ENCODE data around the gene TXNDC11.

The TXNDC11 gene

DNA sequence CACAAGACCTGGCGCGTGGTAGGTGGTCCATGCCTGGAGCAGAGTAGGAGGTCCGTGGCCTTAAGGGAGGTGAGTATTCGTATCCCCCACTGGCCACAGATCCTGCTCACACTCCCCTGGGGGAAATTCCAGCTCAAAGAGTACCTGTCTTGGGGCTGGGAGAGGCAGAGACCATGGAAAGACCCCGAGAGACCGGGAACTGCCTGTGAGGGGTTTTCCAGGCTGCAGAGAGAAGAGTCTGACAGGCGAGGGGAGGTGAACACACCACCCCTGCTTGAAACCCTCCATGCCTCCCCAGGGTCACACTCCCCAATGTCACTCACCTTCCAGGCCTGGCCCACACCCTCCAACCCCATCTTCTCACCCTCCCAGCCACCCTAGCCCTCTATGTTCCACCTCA, 87.0 kb downstream of the TXNDC11 start:
- DNase-seq (ENCODE audit: low spot score) = no peak

- DNase-seq (ENCODE audit: low spot score) = no peak
Measured at GRCh38 chr16:11651796-11652195, 90.9 kb downstream of the TXNDC11 start.

DNA sequence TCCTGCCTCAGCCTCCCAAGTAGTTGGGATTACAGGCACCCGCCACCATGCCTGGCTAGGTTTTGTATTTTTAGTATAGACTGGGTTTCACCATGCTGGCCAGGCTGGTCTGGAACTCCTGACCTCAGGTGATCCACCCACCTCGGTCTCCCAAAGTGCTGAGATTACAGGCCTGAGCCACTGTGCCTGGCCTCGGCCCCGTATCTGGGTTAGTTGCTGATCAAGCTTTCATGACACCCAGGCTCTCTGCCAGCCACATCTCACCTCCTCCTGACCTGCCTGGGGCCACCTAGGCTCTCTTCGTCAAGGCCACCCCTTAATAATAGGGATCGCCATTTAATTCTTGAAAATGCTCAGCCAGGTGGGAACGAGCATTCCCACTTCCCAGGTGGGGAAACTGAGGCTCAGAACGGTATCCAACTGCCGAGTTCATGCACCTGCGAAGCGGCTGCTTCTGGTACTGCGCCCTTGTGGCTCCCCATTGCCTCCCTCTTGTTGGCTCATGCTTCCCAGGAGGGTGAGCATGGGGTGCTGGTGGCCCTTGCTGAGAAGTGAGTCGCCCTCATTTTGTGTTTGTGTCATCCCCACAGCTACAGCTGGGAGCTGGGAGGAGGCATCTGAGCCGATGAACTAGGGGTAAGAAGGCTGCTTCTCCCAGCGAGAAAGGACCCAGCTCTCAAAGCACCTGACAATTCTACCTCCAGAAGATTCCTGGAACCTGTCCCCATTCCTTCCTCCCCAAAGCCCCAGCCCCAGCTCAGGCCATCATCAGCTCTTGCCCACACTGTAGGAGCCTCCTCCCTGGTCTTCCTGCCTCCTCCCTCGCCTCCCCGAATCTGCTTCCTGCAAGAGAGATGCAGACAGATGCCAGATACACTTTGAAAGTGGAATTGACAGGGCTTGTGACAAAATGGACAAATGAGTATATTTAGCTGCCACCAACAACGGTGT, 91.7 kb downstream of the TXNDC11 start:
- DNase-seq (ENCODE audit: low spot score) = no peak

- DNase-seq (ENCODE audit: low spot score) = no peak
Measured at GRCh38 chr16:11649276-11649675, 93.4 kb downstream of the TXNDC11 start.

- DNase-seq (ENCODE audit: low spot score) = no peak
Measured at GRCh38 chr16:11642765-11643116, 99.9 kb downstream of the TXNDC11 start.

DNA sequence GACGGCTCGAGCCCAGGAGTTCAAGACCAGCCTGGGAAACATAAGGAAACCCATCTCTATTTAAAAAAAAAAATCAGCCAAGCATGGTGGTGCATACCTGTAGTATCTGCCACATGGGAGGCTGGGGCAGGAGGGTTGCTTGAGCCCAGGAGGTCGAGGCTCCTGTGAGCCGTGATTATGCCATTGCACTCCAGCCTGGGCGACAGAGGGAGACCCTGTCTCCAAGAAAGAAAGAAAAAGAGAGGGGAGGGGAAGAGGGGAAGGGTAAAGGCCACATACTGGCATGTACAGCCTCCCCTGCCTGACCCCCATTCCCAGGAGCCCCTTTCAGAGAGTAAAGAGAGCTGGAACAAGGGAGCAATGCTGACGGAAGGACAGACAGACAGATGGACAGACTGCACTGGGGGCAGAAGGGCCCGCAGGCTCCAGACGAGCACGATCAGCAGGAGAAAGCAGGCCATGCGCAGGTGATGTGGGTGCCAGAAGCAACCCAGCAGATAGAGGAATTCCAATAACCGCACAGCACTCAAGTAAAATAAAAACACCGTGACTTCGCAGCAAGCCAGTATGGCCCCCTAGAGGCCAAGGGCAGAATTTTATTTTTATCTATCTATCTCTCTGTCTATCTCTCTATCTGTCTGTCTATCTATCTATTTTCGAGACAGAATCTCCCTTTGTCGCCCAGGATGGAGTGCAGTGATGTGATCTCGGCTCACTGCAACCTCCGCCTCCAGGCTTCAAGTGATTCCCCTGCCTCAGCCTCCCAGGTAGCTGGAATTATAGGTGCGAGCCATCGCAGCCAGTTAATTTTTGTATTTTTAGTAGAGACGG, 101.5 kb downstream of the TXNDC11 start:
- peak; percentile 76 for DNase-seq (ENCODE audit: low spot score)

GRCh38 chr16:11639925-11640899, 102.4 kb downstream of the TXNDC11 start:
- DNase-seq (ENCODE audit: low spot score) = peak; percentile 81

DNA sequence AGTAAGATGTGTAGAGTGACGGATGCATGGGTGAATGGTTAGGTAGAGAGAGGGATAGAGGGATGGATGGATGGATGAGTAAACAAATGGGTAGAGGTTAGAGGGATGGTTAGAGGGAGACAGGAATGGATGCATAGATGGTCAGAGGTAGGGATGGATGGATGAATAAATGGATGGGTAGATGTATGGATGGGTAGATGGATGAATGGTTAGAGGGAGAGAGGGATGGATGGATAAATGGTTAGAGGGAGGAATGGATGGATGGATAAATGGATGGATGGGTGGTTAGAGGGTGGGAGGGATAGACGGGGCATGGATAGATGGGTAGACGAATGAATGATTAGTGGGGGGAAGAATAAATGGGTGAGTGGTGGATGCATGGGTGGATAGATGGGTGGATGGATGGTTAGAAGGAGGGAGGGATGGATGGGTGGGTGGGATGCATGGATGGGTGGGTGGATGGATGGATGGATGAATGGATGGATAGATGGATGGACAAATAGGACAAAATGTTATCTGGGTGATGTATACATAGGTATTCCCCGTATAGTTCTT, 103.6 kb downstream of the TXNDC11 start:
- DNase-seq (ENCODE audit: low spot score) = no peak

- DNase-seq (ENCODE audit: low spot score) = no peak
Measured at GRCh38 chr16:11638140-11638539, 104.5 kb downstream of the TXNDC11 start.

GRCh38 chr16:11637320-11637719, 105.3 kb downstream of the TXNDC11 start:
- DNase-seq (ENCODE audit: low spot score) = no peak

DNA sequence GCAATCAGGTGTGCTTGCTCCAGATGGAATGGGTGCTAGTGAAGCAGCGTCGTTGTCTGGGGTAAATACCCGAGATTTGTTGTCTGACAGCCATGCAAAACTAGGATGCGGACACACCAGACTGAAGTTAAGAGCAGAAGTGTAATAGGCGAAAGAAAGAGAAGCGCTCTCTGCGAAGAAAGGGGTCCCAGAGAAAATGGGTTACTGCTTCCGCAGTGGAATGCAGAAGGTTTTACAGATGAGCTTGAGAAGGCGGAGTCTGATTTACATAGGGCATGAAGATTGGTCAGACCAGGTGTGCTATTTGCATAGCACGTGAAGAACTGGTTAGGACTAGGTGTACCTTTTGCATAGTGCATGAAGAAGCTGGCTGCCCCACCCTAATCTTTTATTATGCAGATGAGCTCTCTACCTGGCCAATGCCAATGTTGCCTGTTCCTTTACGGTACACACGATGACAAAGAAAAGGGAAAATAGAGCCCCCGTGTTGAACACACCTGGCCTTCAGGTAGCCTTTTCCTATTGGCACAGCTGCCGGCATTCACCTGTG, 106.4 kb downstream of the TXNDC11 start:
- DNase-seq (ENCODE audit: low spot score) = no peak

DNA sequence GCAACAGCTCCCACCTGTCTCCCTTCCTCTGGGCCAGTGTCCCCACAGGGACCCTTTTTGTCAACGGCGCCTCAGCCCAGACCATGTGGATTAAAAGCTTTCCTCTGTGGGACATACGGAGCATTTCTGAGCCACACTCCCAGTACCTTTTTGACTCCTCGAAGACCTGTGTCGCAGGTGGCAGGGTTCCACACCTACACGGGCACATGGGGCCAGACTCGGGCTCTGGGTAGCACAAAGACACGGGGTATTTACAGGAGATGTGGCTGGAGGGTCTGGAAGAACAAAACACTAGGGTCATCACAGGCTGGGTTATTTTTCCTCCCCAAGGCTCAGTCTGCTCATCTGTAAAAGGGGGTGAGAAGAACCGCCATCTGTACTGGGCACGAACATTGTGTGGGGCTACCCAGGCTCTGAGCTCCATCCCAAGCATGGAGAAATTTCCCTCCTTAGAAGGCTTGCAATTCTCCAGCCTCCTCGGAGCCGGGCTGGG, 106.9 kb downstream of the TXNDC11 start:
- peak; percentile 0 for DNase-seq (ENCODE audit: low spot score)

- no peak for DNase-seq (ENCODE audit: low spot score)
Measured at GRCh38 chr16:11635113-11635652, 107.5 kb downstream of the TXNDC11 start.

DNA sequence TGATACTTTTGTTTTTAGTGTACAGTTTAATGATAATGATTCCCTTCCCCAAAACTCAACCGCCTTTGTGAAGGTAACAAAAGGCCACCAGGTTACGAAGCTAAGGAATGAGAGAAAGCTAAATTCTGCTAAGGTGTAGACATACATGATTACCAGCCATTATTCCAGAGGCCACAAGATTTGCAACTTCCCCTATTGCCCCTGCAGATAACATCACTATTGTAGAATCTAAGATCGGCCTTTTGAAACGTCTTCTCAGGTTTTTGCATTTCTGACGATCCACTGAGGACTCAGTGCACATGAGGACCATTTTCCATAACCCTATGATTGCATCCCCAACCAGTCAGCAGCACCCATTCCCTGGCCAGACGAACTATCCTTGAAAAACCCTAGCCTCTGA, 108.3 kb downstream of the TXNDC11 start:
- no peak for DNase-seq (ENCODE audit: low spot score)

DNA sequence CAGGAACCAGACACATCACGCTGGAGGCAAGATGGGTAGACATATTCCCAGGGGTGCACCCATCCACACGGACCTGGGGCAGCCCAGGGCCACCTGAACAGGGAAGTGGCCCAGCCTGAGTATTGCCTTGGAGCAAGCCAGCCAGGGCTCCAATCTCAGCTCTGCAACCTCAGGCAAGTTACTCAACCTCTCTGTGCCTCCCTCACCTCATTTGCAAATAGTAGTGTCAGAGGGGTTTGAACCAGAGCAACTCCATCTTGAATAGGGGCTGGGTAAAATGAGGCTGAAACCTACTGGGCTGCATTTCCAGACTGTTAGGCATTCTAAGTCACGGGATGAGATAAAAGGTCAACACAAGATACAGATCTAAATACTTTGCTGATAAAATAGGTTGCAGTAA, 109.5 kb downstream of the TXNDC11 start:
- no peak for DNase-seq (ENCODE audit: low spot score)

DNA sequence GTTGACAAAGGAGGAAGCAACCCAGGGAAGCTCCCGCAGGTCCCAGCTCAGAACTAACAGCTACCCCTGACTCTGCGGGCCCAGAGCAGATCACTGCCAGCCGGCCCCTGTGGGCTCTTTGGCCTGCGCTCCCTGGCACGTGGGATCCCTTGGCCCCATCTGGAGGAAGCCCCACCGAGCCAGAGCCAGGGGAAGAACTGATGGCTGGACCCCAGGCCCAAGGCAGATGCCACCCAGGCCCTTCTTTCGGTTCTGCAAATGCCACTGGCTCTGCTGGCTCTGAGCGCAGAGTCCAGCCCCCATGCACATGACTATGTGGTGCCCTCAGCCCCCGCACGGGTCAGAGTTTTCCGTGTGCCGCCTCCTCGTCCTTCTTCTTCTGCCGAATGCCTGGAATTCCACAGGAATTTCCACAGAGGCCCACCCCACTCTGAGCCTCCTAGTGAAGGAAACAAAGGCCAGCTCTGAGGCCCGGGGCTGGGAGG, 110.2 kb downstream of the TXNDC11 start:
- DNase-seq (ENCODE audit: low spot score) = peak; percentile 77

DNA sequence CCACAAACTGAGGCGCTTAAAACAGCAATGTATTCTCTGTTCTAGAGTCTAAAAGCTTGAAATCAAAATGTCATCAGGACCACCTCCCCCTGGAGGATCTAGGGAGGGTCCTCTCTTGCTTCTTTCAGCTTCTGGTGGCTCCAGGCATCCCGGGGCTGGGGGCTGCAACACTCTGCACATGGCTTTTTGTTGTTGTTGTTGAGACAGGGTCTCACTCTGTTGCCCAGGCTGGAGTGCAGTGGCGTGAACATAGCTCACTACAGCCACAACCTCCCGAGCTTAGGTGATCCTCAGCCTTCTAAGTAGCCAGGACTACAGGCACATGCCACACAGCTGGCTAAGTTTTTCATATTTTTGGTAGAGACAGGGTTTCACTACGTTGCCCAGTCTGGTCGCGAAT, 111.4 kb downstream of the TXNDC11 start:
- DNase-seq (ENCODE audit: low spot score) = no peak

DNA sequence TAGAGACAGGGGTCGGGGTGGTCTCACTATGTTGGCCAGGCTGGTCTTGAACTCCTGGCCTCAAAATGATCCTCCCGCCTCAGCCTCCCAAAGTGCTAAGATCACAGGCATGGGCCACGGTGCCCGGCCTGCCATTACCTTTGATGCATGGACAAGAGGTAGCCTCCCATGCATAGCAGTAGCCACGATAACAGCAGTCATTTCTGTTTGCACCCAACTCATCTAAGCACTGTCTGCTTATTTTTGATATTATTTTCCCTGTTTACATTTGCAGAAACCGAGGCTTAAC, 111.9 kb downstream of the TXNDC11 start:
- no peak for DNase-seq (ENCODE audit: low spot score)

DNA sequence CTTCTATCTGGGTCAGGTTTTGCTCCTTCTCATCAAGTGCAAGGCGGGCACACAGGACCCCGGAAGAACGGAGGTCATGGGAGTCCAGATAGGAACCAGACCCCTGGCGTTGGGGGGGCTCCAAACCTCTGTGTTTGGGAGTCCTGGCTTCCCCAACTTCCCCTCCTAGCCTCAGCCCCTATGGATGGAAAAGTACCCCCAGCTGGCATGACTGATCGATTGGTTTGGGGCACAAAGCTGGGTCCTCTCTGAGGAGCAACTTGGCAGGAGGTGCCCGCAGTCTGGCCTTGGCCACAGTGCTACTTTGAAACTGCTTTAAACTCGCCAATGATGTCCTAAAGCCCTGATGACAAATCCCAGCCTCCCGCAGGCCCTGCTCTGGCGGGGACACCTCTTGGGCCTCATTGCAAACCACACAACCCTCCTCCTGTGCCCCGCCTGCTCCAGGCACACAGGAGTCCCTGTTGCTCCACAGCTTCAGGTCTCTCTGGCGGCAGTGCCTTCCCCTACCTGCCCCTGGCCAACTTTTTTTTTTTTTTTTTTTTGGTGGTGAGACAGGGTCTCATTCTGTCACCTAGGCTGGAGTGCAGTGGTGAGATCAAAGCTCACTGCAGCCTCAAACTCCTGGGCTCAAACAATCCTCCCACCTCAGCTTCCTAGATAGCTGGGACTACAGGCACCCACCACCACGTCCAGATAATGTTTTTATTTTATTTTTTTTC, 112.5 kb downstream of the TXNDC11 start:
- no peak for DNase-seq (ENCODE audit: low spot score)
